Transverse colon (tissue), 4 donors: ENCODE data around the gene KRT2.

Experiments
- CTCF ChIP-seq, 5 experiments: fragments of 200-600 bp in 3 of 5; fragments of 450-650 bp in 2 of 5; sonication (generic) in 3 of 5; IDR thresholded peaks; 1 replicate in 2 of 5; 2 replicates in 3 of 5; pipeline ENCODE4 v1.5.1; 2016 to 2017; ENCODE audit warnings: antibody characterized with exemption in 5 of 5, inconsistent platforms in 3 of 5, mild to moderate bottlenecking in 2 of 5, moderate library complexity in 1 of 5
- EP300 ChIP-seq: sonication (generic); formaldehyde crosslinking; IDR thresholded peaks from one replicate; pipeline ENCODE4 v1.6.1; 2017; ENCODE audit warnings: antibody characterized with exemption, low read depth
- POLR2A ChIP-seq: fragments of 450-650 bp; IDR thresholded peaks from one replicate; pipeline ENCODE4 v1.6.1; 2016; ENCODE audit warnings: antibody characterized with exemption, mild to moderate bottlenecking, moderate library complexity
- POLR2AphosphoS5 ChIP-seq, 3 donors: sonication (generic); formaldehyde crosslinking; IDR thresholded peaks; one replicate each; pipeline ENCODE4 v1.6.1; 2016; ENCODE audit warnings: antibody characterized with exemption in 3 of 3

GRCh38 chr12:52688481-52688880, 36.5 kb upstream of the KRT2 start:
- TF ChIP-seq CTCF (IDR thresholded peaks at IDR 0.05) = no peak
- TF ChIP-seq POLR2AphosphoS5 (IDR thresholded peaks at IDR 0.05) = no peak
- TF ChIP-seq POLR2A = no peak
- TF ChIP-seq EP300 = no peak
